C4-2B (cell line): ENCODE measurements around the gene LEPROT.

Source experiments
- CTCF ChIP-seq: fragments of 450-650 bp; conservative IDR thresholded peaks from 2 replicates; pipeline ENCODE4 v1.5.1; 2017; ENCODE audit warnings: mild to moderate bottlenecking
- ZFX ChIP-seq: fragments of 450-650 bp; IDR thresholded peaks from 2 replicates; pipeline ENCODE4 v1.6.1; 2017

- TF ChIP-seq CTCF (no peak), ZFX (no peak)
These were observed 37.4 kb downstream of the LEPROT start for GRCh38 chr1:65457868-65458267.
